Activated T-cell treated with anti-CD3 and anti-CD28 coated beads for 4 hours (primary cell): ENCODE results near the gene PITHD1.
"Not testable (repeated sequence)": the region's sequence is repeated elsewhere in the genome, so short reads cannot be mapped to it uniquely, and the experiment has no call there.

ENCODE experiments used
- DNase-seq: peaks from one replicate; pipeline ENCODE4 v3.0.0-alpha.2; 2020

Gene PITHD1

DNA sequence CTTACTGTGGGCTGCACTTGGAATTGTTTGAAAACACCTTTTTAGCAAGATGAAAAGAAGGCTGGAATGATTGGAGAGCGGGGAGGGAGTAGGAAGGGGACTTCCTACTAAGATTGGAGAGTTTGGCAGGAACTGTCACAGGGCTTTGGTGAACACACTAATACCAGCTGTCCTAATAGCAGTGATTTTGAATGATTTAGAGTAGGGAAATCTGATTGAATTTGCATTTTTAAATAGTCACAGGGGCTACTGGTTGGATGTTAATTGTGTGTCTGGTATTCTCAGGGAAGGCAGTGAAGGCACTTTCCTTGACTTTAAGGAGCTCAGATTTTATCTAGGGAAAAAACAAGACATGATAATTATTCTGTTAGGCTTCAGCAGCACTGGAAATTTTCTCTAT, 49.5 kb downstream of the PITHD1 start:
- DNase-seq: no peak

DNA sequence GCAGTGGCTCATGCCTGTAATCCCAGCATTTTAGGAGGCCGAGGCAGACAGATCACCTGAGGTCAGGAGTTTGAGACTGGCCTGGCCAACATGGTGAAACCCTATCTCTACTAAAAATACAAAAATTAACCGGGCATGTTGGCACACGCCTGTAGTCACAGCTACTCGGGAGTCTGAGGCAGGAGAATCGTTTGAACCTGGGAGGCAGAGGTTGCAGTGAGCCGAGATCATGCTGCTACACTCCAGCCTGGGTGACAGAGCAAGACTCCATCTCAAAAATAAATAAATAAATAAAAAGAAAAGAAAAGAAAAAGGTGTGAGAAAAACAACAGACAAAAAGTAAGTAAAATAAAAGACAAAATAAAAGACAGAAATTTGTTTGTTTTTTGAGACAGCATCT, 55.9 kb downstream of the PITHD1 start:
- not testable (repeated sequence) for DNase-seq

GRCh38 chr1:23836037-23836436, 57.8 kb downstream of the PITHD1 start:
- DNase-seq: no peak
